ENCODE results near the gene RNF34. TPM values are rescaled to one million over a fixed set of nuclear protein-coding genes. Genes with fewer than 3 reads are reported as not detected.

The RNF34 gene
- total and polyA plus RNA-seq, 2 of the 13 experiments (the other 11 are each of a cell fraction or from before 2014, with no cell fraction given), result 36.8 to 53.2 TPM

- TF ChIP-seq RFX5 (IDR thresholded peaks at IDR 0.05; ENCODE audit: low read depth, low read length), result no peak
- TF ChIP-seq ZNF644 (CRISPR knock-in tag; IDR thresholded peaks at IDR 0.05; ENCODE audit: low read depth), result peak; percentile 32; the same call in 1 of the 2 replicates
- no peak for TF ChIP-seq ZHX1 (CRISPR knock-in tag; IDR thresholded peaks at IDR 0.05; ENCODE audit: low read depth)
- TF ChIP-seq ZNF530 (CRISPR knock-in tag; IDR thresholded peaks at IDR 0.05; ENCODE audit: low read depth), result no peak
- no peak for TF ChIP-seq ZSCAN20 (CRISPR knock-in tag; IDR thresholded peaks at IDR 0.05; ENCODE audit: borderline replicate concordance)
- TF ChIP-seq ZNF564 (CRISPR knock-in tag; IDR thresholded peaks at IDR 0.05), result no peak
- TF ChIP-seq ZNF510 (CRISPR knock-in tag; IDR thresholded peaks at IDR 0.05; ENCODE audit: low read depth), result no peak
- TF ChIP-seq TAF15 (IDR thresholded peaks at IDR 0.05; ENCODE audit: low read depth, low read length, poor library complexity, severe bottlenecking), result no peak
- TF ChIP-seq ZNF737 (CRISPR knock-in tag; IDR thresholded peaks at IDR 0.05; ENCODE audit: borderline replicate concordance), result no peak
- TF ChIP-seq MEIS1 (CRISPR knock-in tag; IDR thresholded peaks at IDR 0.05; ENCODE audit: borderline replicate concordance), result no peak
- TF ChIP-seq ZNF761 (CRISPR knock-in tag; conservative IDR thresholded peaks at IDR 0.05), result no peak
- no peak for TF ChIP-seq ZNF615 (CRISPR knock-in tag; IDR thresholded peaks at IDR 0.05; ENCODE audit: borderline replicate concordance)
- TF ChIP-seq ZNF318 (CRISPR knock-in tag; IDR thresholded peaks at IDR 0.05), result no peak
- no peak for TF ChIP-seq ZNF329 (CRISPR knock-in tag; IDR thresholded peaks at IDR 0.05; ENCODE audit: low read depth)
- no peak; the same call in 1 of the 2 replicates for TF ChIP-seq RXRA (CRISPR knock-in tag; IDR thresholded peaks at IDR 0.05)
These were observed 22.9 kb upstream of the RNF34 start (continued) for GRCh38 chr12:121376754-121377697.
